HCT116 (cell line): ENCODE measurements around the gene CD200.

Experiments
- JUND ChIP-seq: IDR thresholded peaks from 2 replicates; pipeline ENCODE4 v1.6.1; 2012
- MAX ChIP-seq: IDR thresholded peaks from 2 replicates; pipeline ENCODE4 v1.6.1; 2012
- POLR2A ChIP-seq: IDR thresholded peaks from 2 replicates; pipeline ENCODE4 v1.7.0; 2011; ENCODE audit warnings: borderline replicate concordance; ENCODE audit not compliant: insufficient read depth, insufficient read length; ENCODE audit errors: extremely low read depth
- POLR2AphosphoS5 ChIP-seq: IDR thresholded peaks from 2 replicates; pipeline ENCODE4 v1.6.1; 2011; ENCODE audit warnings: mild to moderate bottlenecking, low read depth, low read length, moderate library complexity
- TF ChIP-seq, protein P1 (sequence below), 3 experiments: fragments of 200-600 bp in 1 of 3; sonication (generic) in 1 of 3; IDR thresholded peaks in 2 of 3; conservative IDR thresholded peaks in 1 of 3; 2 replicates each; pipeline ENCODE4 v1.5.1; 2012 to 2017; ENCODE audit warnings: low read depth in 2 of 3, low read length in 2 of 3, antibody characterized with exemption in 1 of 3, borderline replicate concordance in 1 of 3, control low read depth in 1 of 3, mild to moderate bottlenecking in 1 of 3, mixed read lengths in 1 of 3, mixed run types in 1 of 3, moderate library complexity in 1 of 3; ENCODE audit not compliant: insufficient read depth in 1 of 3

DNA sequence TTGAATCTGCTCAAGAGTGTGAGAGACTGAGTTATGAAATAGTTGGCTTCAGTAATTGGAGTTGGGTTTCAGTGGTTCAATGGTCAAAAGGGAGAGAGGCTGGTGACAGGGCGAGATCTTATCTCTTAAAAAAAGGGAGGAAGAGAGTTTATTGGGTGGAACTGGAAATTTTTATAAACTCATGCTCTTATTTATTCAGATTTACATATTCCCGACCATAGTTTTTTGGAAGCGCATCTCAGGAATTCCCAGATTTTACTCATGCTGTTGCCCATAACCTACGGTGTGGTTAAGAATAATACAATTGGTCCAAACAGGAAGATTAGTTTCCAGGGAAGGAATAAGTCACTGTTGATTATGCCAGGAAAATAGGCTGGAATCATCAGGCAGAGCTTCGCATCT, 41.4 kb downstream of the CD200 start:
- TF ChIP-seq, protein P1, sequence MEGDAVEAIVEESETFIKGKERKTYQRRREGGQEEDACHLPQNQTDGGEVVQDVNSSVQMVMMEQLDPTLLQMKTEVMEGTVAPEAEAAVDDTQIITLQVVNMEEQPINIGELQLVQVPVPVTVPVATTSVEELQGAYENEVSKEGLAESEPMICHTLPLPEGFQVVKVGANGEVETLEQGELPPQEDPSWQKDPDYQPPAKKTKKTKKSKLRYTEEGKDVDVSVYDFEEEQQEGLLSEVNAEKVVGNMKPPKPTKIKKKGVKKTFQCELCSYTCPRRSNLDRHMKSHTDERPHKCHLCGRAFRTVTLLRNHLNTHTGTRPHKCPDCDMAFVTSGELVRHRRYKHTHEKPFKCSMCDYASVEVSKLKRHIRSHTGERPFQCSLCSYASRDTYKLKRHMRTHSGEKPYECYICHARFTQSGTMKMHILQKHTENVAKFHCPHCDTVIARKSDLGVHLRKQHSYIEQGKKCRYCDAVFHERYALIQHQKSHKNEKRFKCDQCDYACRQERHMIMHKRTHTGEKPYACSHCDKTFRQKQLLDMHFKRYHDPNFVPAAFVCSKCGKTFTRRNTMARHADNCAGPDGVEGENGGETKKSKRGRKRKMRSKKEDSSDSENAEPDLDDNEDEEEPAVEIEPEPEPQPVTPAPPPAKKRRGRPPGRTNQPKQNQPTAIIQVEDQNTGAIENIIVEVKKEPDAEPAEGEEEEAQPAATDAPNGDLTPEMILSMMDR (IDR thresholded peaks at IDR 0.05 in 2 of 3, conservative IDR thresholded peaks at IDR 0.05 in 1 of 3; ENCODE audit: borderline replicate concordance in 1 of 3, insufficient read depth in 1 of 3, low read depth in 2 of 3, low read length in 2 of 3) = no peak
- TF ChIP-seq JUND (no peak), POLR2A (no peak), POLR2AphosphoS5 (no peak), MAX (no peak)
